Hepatocyte (in vitro differentiated cells): ENCODE data around the gene PRRX1.

ENCODE experiments used
- CTCF ChIP-seq: fragments of 200-600 bp; sonication (generic); IDR thresholded peaks from 2 replicates; pipeline ENCODE4 v1.5.1; 2016; ENCODE audit warnings: antibody characterized with exemption, mild to moderate bottlenecking; ENCODE audit not compliant: poor library complexity
- EZH2phosphoT487 ChIP-seq: fragments of 200-600 bp; sonication (generic); IDR thresholded peaks from one replicate; pipeline ENCODE4 v1.6.1; 2018; ENCODE audit warnings: antibody characterized with exemption, mild to moderate bottlenecking, low read depth, moderate library complexity; ENCODE audit not compliant: unreplicated experiment, severe bottlenecking

- TF ChIP-seq EZH2phosphoT487 (no peak), CTCF (no peak)
These were observed 29.1 kb downstream of the PRRX1 start for GRCh38 chr1:170692866-170693575.
